A549 (cell line): ENCODE data around the gene RBM17. TPM values are rescaled to one million over a fixed set of nuclear protein-coding genes. Genes with fewer than 3 reads are reported as not detected.
A peak's percentile ranks its signal among the peaks of the same experiment; 100 is the strongest.

Experiments used
- ATAC-seq, 2 experiments: fragments of 200-7000 bp in 1 of 2; fragments of >200 bp in 1 of 2; cut with Nextera tagmentation in 1 of 2; cut with Tn5 transposase in 1 of 2; 3 replicates each; pipeline versions ENCODE4 v1.8.0 to v1.9.1; 2018 to 2020; ENCODE audit warnings: mild to moderate bottlenecking in 1 of 2, moderate library complexity in 1 of 2
- CTCF ChIA-PET: fragments of 300-600 bp; sonication (Branson Sonifier 250); formaldehyde crosslinking; extraction: SDS; loops from one replicate; lab custom pipeline; 2021; ENCODE audit warnings: antibody characterized with exemption, inconsistent platforms; lab: Yijun Ruan, JAX
- POLR2A ChIA-PET: fragments of 350-600 bp; formaldehyde crosslinking; extraction: SDS; loops from one replicate; lab custom pipeline; 2021; ENCODE audit warnings: antibody characterized with exemption, inconsistent platforms; lab: Yijun Ruan, JAX
- DNase-seq, 2 experiments: peaks; one replicate each; pipeline versions ENCODE4 v3.0.0 to v3.0.0-alpha.2; 2011 to 2016; ENCODE audit warnings: low read depth in 1 of 2, low spot score in 1 of 2
- FAIRE-seq: peaks from 2 replicates; lab custom pipeline; 2011; peaks lifted over from hg19 to GRCh38; lab: Jason Lieb, UNC
- H3K27ac ChIP-seq, 2 experiments: fragments of >200 bp; sonication (Bioruptor Twin); formaldehyde crosslinking; 3 replicates each; pipeline ENCODE4 v1.5.1; 2016 to 2017
- H3K4me1 ChIP-seq: fragments of >200 bp; sonication (Bioruptor Twin); formaldehyde crosslinking; 3 replicates; pipeline ENCODE4 v1.6.1; 2016
- H3K4me2 ChIP-seq: fragments of >200 bp; sonication (Bioruptor Twin); formaldehyde crosslinking; 3 replicates; pipeline ENCODE4 v1.6.1; 2016
- H3K4me3 ChIP-seq: fragments of >200 bp; sonication (Bioruptor Twin); formaldehyde crosslinking; 3 replicates; pipeline ENCODE4 v1.5.1; 2016
- H3K9me3 ChIP-seq: fragments of >200 bp; sonication (Bioruptor Twin); formaldehyde crosslinking; 3 replicates; pipeline ENCODE4 v1.6.1; 2016
- CBX8 ChIP-seq: fragments of 200-600 bp; sonication (generic); IDR thresholded peaks from 2 replicates; pipeline ENCODE4 v1.6.1; 2016
- CHD2 ChIP-seq: fragments of 150-350 bp; IDR thresholded peaks from 2 replicates; pipeline ENCODE4 v1.6.1; 2014; ENCODE audit warnings: low read length; ENCODE audit not compliant: partially characterized antibody
- CHD4 ChIP-seq: fragments of 200-600 bp; sonication (generic); IDR thresholded peaks from 2 replicates; pipeline ENCODE4 v1.6.1; 2016; ENCODE audit warnings: antibody characterized with exemption, mild to moderate bottlenecking, borderline replicate concordance
- EHF ChIP-seq: fragments of 250-450 bp; sonication (Bioruptor Pico); IDR thresholded peaks from 2 replicates; pipeline ENCODE4 v1.5.0; 2020; ENCODE audit warnings: mild to moderate bottlenecking
- FOSB ChIP-seq: fragments of 250-450 bp; sonication (Bioruptor Pico); IDR thresholded peaks from 2 replicates; pipeline ENCODE4 v1.5.0; 2020; ENCODE audit warnings: mild to moderate bottlenecking, moderate library complexity
- FOSL2 ChIP-seq, 2 experiments: fragments of 450-650 bp in 1 of 2; fragments of >200 bp in 1 of 2; sonication (Bioruptor Twin) in 1 of 2; formaldehyde crosslinking; IDR thresholded peaks; 2 replicates each; pipeline versions ENCODE4 v1.5.0 to v1.6.1; 2016 to 2020; ENCODE audit warnings: mild to moderate bottlenecking in 1 of 2, moderate library complexity in 1 of 2
- HEYL ChIP-seq: fragments of 250-450 bp; sonication (Bioruptor Pico); IDR thresholded peaks from 2 replicates; pipeline ENCODE4 v1.8.0; 2021; ENCODE audit warnings: mild to moderate bottlenecking, moderate library complexity
- KDM1A ChIP-seq: fragments of 200-600 bp; sonication (generic); IDR thresholded peaks from 2 replicates; pipeline ENCODE4 v1.6.1; 2016; ENCODE audit warnings: low read depth, mild to moderate bottlenecking
- NFE2L2 ChIP-seq: fragments of 150-350 bp; conservative IDR thresholded peaks from 2 replicates; pipeline ENCODE4 v1.6.1; 2014; ENCODE audit warnings: low read length
- NPAS2 ChIP-seq: fragments of 250-450 bp; sonication (Bioruptor Pico); IDR thresholded peaks from 2 replicates; pipeline ENCODE4 v1.8.0; 2022; ENCODE audit warnings: mild to moderate bottlenecking, moderate library complexity, borderline replicate concordance
- RARB ChIP-seq: fragments of 250-450 bp; sonication (Bioruptor Pico); IDR thresholded peaks from 2 replicates; pipeline ENCODE4 v1.8.0; 2021; ENCODE audit warnings: mild to moderate bottlenecking, moderate library complexity
- RCOR1 ChIP-seq: fragments of 150-350 bp; IDR thresholded peaks from 2 replicates; pipeline ENCODE4 v1.6.1; 2014; ENCODE audit warnings: antibody characterized with exemption, low read length, low read depth
- RNF2 ChIP-seq: fragments of 200-600 bp; sonication (generic); IDR thresholded peaks from 2 replicates; pipeline ENCODE4 v1.6.1; 2016; ENCODE audit warnings: low read depth, mild to moderate bottlenecking, antibody characterized with exemption, moderate library complexity, borderline replicate concordance
- SMC3 ChIP-seq: fragments of >200 bp; sonication (Bioruptor Twin); formaldehyde crosslinking; IDR thresholded peaks from 3 replicates; pipeline ENCODE4 v1.6.1; 2018; ENCODE audit warnings: inconsistent platforms
- TFCP2L1 ChIP-seq: fragments of 250-450 bp; sonication (Bioruptor Pico); IDR thresholded peaks from 2 replicates; pipeline ENCODE4 v1.5.0; 2021; ENCODE audit warnings: mild to moderate bottlenecking
- ZSCAN20 ChIP-seq: fragments of 250-450 bp; sonication (Bioruptor Pico); IDR thresholded peaks from 2 replicates; pipeline ENCODE4 v1.8.0; 2022; ENCODE audit warnings: mild to moderate bottlenecking, moderate library complexity
- WGBS: methylation state at CpG from one replicate; pipeline ENCODE4 v1.1.6; 2017; ENCODE audit errors: missing lambda C conversion rate; 5-methylcytosine and 5-hydroxymethylcytosine counted together
- polyA plus RNA-seq, 4 experiments: library from polyadenylated mRNA; depleted of rRNA in 3 of 4; stranded (reverse); fragments of >200 nt; fragmentation: RNase III in 1 of 4; extraction: RNeasy Plus Mini Kit Qiagen cat#74134 plus additional on column Dnase treatment in 1 of 4; gene quantifications; 2 replicates in 3 of 4; 3 replicates in 1 of 4; pipeline ENCODE4 v1.2.3, GENCODE V29; 2011 to 2017
- TF ChIP-seq, protein P1 (sequence below): fragments of 150-350 bp; IDR thresholded peaks from 2 replicates; pipeline ENCODE4 v1.6.1; 2014; ENCODE audit warnings: low read depth, mild to moderate bottlenecking, low read length
- TF ChIP-seq, protein P2 (sequence below): fragments of 250-450 bp; sonication (Bioruptor Pico); IDR thresholded peaks from 2 replicates; pipeline ENCODE4 v1.5.0; 2021; ENCODE audit warnings: mild to moderate bottlenecking, moderate library complexity, borderline replicate concordance
- TF ChIP-seq, protein P3 (sequence below): fragments of 450-650 bp; IDR thresholded peaks from 2 replicates; pipeline ENCODE4 v1.6.1; 2014; ENCODE audit warnings: antibody characterized with exemption
- TF ChIP-seq, protein P4 (sequence below): fragments of >200 bp; sonication (Bioruptor Twin); formaldehyde crosslinking; IDR thresholded peaks from 2 replicates; pipeline ENCODE4 v1.6.1; 2016
- TF ChIP-seq, protein P5 (sequence below): fragments of 200-600 bp; sonication (generic); IDR thresholded peaks from 2 replicates; pipeline ENCODE4 v1.6.1; 2016; ENCODE audit warnings: antibody characterized with exemption, mild to moderate bottlenecking, moderate library complexity
- TF ChIP-seq, protein P6 (sequence below): fragments of 250-450 bp; sonication (Bioruptor Pico); IDR thresholded peaks from 2 replicates; pipeline ENCODE4 v1.5.0; 2020; ENCODE audit warnings: low read depth, mild to moderate bottlenecking, moderate library complexity

The RBM17 gene
- polyA plus RNA-seq, 2 of the 4 experiments (the other 2 are of a cell fraction), result 75.2 to 121 TPM

DNA sequence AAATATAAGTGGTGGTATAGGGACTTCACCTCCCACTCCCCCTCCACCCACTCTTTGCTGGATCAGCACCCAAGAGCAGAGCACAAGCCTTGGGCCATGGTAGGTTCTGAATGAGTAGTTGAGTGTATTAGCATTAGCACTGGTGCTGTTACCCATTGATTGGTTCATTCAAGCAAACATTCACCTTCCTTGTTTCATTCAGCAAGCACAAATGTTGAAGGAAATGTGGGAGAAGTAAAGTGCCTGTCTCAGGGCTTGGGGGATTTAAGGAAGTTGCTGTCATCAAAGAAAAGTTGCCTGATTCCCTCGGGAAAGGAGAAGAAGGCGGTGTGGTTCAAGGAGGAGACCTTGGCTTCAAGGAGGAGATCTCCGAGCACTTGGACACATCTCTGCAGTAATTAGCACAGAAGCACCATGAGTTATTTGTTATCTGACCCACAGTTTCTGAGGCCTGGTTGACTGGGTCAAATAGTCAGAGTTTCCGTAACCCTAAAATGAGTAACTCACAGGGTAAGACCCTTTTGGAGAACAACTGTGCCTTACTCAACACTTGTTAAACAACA lies 44.0 kb upstream of the RBM17 start:
- POLR2A ChIA-PET, result no interaction called here
- 0 out of 3 replicates have a peak, but pooled peaks cover under 1% of the 10 kb centered on the region for H3K9me3 ChIP-seq
- CTCF ChIA-PET, result no interaction called here
- FAIRE-seq, result no peak
- no peak overlapping the region for H3K27ac ChIP-seq
- H3K4me3 ChIP-seq, result no peak overlapping the region
- ATAC-seq, result no peak
- no peak for DNase-seq
- 45% methylated on average over 4 of the region's 4 CpGs for WGBS
- H3K4me2 ChIP-seq, result no peak overlapping the region
- TF ChIP-seq CHD2 (no peak), NFE2L2 (no peak), TFCP2L1 (CRISPR knock-in tag) (no peak), NPAS2 (no peak)
- no peaks in the 10 kb centered on the region for H3K4me1 ChIP-seq

DNA sequence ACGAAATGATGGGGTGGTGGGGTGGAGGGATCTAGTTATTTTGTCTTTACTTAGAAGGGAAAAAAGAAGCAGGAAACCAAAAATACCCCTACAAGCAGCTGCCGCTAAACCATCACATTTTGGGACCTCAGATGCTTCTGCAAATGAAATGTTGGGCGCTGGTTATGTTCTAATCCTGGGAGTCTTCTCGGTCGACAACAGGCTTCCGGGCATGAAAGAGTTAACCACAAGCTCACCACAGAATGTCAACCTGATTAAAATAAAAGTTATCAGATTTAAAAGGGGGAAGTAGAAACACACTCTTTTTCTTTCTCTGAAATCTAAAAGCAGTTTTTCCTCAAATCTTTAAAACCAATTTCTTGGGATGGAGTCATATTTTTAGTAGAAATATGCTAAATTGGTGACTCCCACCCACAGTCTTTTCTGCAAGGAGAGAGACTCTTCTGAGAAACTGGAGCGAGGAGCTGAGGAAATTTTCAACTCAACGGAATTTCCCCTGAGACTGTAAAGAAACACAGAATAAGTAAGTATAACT lies 43.5 kb upstream of the RBM17 start:
- no peak overlapping the region for H3K4me2 ChIP-seq
- no peak overlapping the region for H3K4me3 ChIP-seq
- CTCF ChIA-PET, result no interaction called here
- DNase-seq, result no peak
- no peak for FAIRE-seq
- 33% methylated on average over 8 of the region's 8 CpGs for WGBS
- TF ChIP-seq CBX8 (0 out of 2 replicates have a peak, but pooled peaks have one; percentile 46), RNF2 (peak; percentile 59; the same call in 1 of the 2 replicates)
- TF ChIP-seq, protein P1, sequence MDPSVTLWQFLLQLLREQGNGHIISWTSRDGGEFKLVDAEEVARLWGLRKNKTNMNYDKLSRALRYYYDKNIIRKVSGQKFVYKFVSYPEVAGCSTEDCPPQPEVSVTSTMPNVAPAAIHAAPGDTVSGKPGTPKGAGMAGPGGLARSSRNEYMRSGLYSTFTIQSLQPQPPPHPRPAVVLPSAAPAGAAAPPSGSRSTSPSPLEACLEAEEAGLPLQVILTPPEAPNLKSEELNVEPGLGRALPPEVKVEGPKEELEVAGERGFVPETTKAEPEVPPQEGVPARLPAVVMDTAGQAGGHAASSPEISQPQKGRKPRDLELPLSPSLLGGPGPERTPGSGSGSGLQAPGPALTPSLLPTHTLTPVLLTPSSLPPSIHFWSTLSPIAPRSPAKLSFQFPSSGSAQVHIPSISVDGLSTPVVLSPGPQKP, result no peak
- H3K27ac ChIP-seq, result no peak overlapping the region
- ATAC-seq, result no peak
- no peaks in the 10 kb centered on the region for H3K9me3 ChIP-seq
- POLR2A ChIA-PET, result no interaction called here
- no peaks in the 10 kb centered on the region for H3K4me1 ChIP-seq

DNA sequence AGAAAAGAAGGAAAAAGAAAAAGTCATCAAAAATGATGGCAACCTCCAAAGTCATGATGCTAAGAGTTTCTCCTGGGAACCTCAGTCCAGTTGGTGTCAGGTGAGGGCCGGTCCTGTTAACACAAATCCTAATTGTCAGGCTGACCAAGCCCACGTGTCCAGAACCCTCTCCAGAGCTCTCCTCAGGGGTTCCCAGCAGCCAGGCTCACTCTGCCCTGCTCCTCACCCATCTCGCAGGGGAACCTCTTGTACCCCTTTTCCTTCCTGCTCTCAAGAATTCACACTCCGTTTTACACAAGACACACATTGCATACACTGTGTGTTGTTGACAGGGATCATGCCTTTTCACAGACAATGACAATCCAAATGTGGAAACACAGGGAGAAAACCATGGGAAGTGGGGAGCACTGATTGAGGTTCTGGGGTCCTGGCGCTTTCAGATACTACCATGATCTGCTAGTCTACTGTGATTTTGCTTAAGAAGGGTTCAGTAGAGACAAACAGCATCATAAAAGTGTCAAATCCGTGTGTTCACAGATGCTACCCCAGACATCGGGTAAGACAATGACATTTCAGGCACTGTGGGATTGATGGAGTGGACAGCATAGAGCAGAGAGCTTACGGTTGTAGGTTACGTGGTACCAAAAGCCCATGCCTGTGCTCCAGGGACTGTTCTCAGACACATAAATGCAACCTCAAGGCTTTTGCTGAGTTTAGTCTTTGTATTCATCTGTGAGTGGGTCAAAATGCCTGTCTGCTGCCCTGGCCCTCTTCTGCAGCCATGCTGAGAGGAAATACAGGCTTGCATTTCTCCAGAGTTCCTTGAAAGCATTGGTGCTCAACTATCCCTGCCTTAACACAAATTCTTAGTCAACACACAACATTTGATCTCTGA lies 42.7 kb upstream of the RBM17 start:
- FAIRE-seq (no peak), ATAC-seq (peak in 1 of 2 experiments; percentile 15; a peak in 1 of 6 replicates), DNase-seq (no peak)
- no peak overlapping the region for H3K4me2 ChIP-seq
- no peak overlapping the region for H3K27ac ChIP-seq
- no peak overlapping the region for H3K4me3 ChIP-seq
- ChIA-PET CTCF (interaction anchor here (1.8 kb wide), 1 partner anchor 32 kb away, joined by 4 read pairs; no protein-coding TSS in a partner anchor), POLR2A (no interaction called here)
- WGBS, result 30% methylated on average over 9 of the region's 9 CpGs
- no peaks in the 10 kb centered on the region for H3K9me3 ChIP-seq
- peaks cover 3% of the 10 kb centered on the region; the same call in 1 of the 3 replicates for H3K4me1 ChIP-seq
- TF ChIP-seq EHF (CRISPR knock-in tag), result no peak
- no peak for TF ChIP-seq CHD2
- TF ChIP-seq ZSCAN20 (CRISPR knock-in tag), result no peak
- no peak for TF ChIP-seq RARB (CRISPR knock-in tag)
- TF ChIP-seq, protein P2, sequence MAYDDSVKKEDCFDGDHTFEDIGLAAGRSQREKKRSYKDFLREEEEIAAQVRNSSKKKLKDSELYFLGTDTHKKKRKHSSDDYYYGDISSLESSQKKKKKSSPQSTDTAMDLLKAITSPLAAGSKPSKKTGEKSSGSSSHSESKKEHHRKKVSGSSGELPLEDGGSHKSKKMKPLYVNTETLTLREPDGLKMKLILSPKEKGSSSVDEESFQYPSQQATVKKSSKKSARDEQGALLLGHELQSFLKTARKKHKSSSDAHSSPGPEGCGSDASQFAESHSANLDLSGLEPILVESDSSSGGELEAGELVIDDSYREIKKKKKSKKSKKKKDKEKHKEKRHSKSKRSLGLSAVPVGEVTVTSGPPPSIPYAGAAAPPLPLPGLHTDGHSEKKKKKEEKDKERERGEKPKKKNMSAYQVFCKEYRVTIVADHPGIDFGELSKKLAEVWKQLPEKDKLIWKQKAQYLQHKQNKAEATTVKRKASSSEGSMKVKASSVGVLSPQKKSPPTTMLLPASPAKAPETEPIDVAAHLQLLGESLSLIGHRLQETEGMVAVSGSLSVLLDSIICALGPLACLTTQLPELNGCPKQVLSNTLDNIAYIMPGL, result no peak
- no peak for TF ChIP-seq RCOR1
- TF ChIP-seq, protein P3, sequence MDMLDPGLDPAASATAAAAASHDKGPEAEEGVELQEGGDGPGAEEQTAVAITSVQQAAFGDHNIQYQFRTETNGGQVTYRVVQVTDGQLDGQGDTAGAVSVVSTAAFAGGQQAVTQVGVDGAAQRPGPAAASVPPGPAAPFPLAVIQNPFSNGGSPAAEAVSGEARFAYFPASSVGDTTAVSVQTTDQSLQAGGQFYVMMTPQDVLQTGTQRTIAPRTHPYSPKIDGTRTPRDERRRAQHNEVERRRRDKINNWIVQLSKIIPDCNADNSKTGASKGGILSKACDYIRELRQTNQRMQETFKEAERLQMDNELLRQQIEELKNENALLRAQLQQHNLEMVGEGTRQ, result no peak
- TF ChIP-seq FOSL2 (IDR thresholded peaks at IDR 0.05), result no peak
- no peak for TF ChIP-seq FOSL2 (CRISPR knock-in tag; IDR thresholded peaks at IDR 0.05)
- TF ChIP-seq KDM1A, result no peak
- TF ChIP-seq, protein P4, sequence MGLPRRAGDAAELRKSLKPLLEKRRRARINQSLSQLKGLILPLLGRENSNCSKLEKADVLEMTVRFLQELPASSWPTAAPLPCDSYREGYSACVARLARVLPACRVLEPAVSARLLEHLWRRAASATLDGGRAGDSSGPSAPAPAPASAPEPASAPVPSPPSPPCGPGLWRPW, result no peak
- no peak for TF ChIP-seq FOSB (CRISPR knock-in tag)
- TF ChIP-seq, protein P5, sequence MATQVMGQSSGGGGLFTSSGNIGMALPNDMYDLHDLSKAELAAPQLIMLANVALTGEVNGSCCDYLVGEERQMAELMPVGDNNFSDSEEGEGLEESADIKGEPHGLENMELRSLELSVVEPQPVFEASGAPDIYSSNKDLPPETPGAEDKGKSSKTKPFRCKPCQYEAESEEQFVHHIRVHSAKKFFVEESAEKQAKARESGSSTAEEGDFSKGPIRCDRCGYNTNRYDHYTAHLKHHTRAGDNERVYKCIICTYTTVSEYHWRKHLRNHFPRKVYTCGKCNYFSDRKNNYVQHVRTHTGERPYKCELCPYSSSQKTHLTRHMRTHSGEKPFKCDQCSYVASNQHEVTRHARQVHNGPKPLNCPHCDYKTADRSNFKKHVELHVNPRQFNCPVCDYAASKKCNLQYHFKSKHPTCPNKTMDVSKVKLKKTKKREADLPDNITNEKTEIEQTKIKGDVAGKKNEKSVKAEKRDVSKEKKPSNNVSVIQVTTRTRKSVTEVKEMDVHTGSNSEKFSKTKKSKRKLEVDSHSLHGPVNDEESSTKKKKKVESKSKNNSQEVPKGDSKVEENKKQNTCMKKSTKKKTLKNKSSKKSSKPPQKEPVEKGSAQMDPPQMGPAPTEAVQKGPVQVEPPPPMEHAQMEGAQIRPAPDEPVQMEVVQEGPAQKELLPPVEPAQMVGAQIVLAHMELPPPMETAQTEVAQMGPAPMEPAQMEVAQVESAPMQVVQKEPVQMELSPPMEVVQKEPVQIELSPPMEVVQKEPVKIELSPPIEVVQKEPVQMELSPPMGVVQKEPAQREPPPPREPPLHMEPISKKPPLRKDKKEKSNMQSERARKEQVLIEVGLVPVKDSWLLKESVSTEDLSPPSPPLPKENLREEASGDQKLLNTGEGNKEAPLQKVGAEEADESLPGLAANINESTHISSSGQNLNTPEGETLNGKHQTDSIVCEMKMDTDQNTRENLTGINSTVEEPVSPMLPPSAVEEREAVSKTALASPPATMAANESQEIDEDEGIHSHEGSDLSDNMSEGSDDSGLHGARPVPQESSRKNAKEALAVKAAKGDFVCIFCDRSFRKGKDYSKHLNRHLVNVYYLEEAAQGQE, result no peak
- TF ChIP-seq, protein P6, sequence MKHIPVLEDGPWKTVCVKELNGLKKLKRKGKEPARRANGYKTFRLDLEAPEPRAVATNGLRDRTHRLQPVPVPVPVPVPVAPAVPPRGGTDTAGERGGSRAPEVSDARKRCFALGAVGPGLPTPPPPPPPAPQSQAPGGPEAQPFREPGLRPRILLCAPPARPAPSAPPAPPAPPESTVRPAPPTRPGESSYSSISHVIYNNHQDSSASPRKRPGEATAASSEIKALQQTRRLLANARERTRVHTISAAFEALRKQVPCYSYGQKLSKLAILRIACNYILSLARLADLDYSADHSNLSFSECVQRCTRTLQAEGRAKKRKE (CRISPR knock-in tag), result no peak
- no peak for TF ChIP-seq CHD4
- TF ChIP-seq SMC3, result no peak
- TF ChIP-seq HEYL, result no peak
